Measurements from ENCODE around the gene HSPD1. TPM values are rescaled to one million over a fixed set of nuclear protein-coding genes. Genes with fewer than 3 reads are reported as not detected.
A peak's percentile ranks its signal among the peaks of the same experiment; 100 is the strongest.
"Not testable (repeated sequence)": the region's sequence is repeated elsewhere in the genome, so short reads cannot be mapped to it uniquely, and the experiment has no call there.

The HSPD1 gene
- total RNA-seq, 2 experiments from 2014 or later = 227 to 229 TPM

DNA sequence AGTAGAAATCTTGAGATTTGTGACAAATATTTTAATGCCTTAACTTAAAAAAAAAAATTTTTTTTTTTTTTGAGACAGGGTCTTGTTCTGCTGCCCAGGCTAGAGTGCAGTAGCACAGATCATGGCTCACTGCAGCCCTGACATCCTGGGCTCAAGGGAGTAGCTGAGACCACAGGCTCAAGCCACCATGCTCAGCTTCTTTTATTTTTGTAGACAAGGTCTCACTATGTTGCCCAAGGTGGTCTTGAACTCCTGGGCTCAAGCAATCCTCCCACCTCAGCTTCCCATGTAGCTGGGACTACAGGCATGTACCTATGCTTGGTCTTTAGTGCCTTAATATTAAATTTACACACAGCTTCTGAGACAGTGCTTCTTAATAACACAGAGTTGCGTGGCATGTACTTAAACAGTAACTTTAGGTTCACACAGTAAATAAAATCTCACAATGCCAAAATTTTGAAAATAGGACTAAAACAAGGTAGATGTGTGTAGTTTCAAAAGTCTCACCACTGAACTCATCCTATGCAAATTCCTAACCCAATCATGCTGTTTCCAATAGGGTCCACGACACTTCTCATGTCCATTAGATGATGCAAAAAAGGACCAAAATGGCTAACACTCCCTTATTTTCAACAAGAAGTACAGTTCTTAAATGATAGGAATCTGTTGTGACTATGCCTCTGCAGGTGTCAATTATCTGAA, 4.1 kb downstream of the HSPD1 start:
- Mint-ChIP-seq H3K4me3 (peak overlapping the region; percentile 17), H3K27me3 (no peaks in the 10 kb centered on the region), H3K36me3 (ENCODE audit: low read depth) (peaks cover 64% of the 10 kb centered on the region), H3K4me1 (peaks cover 47% of the 10 kb centered on the region), H3K9me3 (no peaks in the 10 kb centered on the region), H3K27ac (peak overlapping the region; percentile 97)
- no peak for DNase-seq
- POLR2A ChIA-PET = interaction anchor here (0.7 to 9.0 kb wide), 4 partner anchors 19 to 63 kb away, joined by 4 to 275 read pairs (median 60); partner anchors contain the start of genes COQ10B, MOB4 and SF3B1
- CTCF ChIA-PET = interaction anchor here (0.6 kb wide), 1 partner anchor 17 kb away, joined by 4 read pairs; no protein-coding TSS in a partner anchor

DNA sequence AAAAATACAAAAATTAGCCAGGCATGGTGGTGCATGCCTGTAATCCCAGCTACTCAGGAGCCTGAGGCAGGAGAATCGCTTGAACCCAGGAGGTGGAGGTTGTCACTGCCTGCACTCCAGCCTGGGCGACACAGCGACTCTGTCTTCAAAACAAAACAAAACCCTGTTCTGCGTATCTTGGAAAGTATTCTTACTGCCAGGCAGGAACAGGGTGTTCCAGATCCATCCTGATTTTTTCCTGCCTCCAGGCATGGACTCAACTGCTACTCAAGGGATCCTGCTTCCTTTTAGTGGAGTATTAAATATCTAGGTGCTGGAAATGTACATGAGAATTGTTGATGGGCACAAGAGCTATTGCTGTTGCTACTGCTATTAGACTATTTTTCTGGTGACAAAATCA, 12.3 kb downstream of the HSPD1 start:
- CTCF ChIA-PET = no interaction called here
- POLR2A ChIA-PET = interaction anchor here (1.6 to 2.0 kb wide), 2 partner anchors 11 to 14 kb away, joined by 3 to 8 read pairs; no protein-coding TSS in a partner anchor
- H3K4me3 Mint-ChIP-seq = no peak overlapping the region
- peaks cover 7% of the 10 kb centered on the region for H3K4me1 Mint-ChIP-seq
- no peak overlapping the region for H3K27ac Mint-ChIP-seq
- H3K9me3 Mint-ChIP-seq = peaks cover 13% of the 10 kb centered on the region
- H3K27me3 Mint-ChIP-seq = no peaks in the 10 kb centered on the region
- peaks cover 88% of the 10 kb centered on the region for H3K36me3 Mint-ChIP-seq (ENCODE audit: low read depth)
- DNase-seq = no peak

DNA sequence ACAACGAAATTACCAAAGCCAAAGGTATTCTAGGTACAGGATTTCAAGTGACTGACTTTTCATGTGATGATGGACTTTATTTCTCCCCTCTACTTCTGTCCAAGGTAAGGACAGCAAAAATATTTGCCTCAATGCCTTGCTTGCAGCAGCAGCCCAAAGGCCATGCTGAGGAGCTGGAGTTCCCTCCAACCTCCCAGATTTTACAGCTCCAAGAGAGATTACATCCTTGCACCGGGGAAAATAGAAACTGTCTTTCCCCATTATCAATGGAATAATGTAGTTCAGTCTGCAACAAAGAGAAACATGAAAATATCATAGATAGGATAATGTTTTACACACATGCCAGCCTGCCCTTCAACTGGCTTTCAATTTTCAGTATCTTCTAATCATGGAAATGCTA, 13.5 kb downstream of the HSPD1 start:
- CTCF ChIA-PET = no interaction called here
- Mint-ChIP-seq H3K27ac (no peak overlapping the region), H3K4me1 (peaks cover 7% of the 10 kb centered on the region), H3K9me3 (peaks cover 13% of the 10 kb centered on the region), H3K36me3 (ENCODE audit: low read depth) (peaks cover 90% of the 10 kb centered on the region), H3K4me3 (no peak overlapping the region), H3K27me3 (no peaks in the 10 kb centered on the region)
- POLR2A ChIA-PET = no interaction called here
- no peak for DNase-seq

DNA sequence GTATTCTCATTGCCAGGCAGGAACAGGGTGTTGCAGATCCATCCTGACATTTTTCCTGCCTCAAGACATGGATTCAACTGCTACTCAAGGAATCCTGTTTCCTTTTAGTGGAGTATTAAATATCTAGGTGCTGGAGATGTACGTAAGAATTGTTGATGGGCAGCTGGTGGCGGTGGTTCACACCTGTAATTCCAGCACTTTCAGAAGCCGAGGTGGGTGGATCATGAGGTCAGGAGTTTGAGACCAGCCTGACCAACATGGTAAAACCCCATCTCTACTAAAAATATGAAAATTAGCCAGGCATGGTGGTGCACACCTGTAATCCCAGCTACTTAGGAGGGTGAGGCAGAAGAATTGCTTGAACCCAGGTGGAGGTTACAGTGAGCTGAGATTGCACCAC, 15.4 kb downstream of the HSPD1 start:
- not testable (repeated sequence) for H3K27ac Mint-ChIP-seq, H3K4me3 Mint-ChIP-seq, DNase-seq, H3K4me1 Mint-ChIP-seq, H3K27me3 Mint-ChIP-seq
- ChIA-PET POLR2A (interaction anchor here (1.1 to 1.9 kb wide), 2 partner anchors 9 to 14 kb away, joined by 3 to 8 read pairs; partner anchors contain the start of gene HSPD1), CTCF (interaction anchor here (0.6 to 0.7 kb wide), 2 partner anchors 63 to 317 kb away, joined by 3 to 4 read pairs; no protein-coding TSS in a partner anchor)
- Mint-ChIP-seq H3K9me3 (peaks cover 13% of the 10 kb centered on the region), H3K36me3 (ENCODE audit: low read depth) (peaks cover 83% of the 10 kb centered on the region)

DNA sequence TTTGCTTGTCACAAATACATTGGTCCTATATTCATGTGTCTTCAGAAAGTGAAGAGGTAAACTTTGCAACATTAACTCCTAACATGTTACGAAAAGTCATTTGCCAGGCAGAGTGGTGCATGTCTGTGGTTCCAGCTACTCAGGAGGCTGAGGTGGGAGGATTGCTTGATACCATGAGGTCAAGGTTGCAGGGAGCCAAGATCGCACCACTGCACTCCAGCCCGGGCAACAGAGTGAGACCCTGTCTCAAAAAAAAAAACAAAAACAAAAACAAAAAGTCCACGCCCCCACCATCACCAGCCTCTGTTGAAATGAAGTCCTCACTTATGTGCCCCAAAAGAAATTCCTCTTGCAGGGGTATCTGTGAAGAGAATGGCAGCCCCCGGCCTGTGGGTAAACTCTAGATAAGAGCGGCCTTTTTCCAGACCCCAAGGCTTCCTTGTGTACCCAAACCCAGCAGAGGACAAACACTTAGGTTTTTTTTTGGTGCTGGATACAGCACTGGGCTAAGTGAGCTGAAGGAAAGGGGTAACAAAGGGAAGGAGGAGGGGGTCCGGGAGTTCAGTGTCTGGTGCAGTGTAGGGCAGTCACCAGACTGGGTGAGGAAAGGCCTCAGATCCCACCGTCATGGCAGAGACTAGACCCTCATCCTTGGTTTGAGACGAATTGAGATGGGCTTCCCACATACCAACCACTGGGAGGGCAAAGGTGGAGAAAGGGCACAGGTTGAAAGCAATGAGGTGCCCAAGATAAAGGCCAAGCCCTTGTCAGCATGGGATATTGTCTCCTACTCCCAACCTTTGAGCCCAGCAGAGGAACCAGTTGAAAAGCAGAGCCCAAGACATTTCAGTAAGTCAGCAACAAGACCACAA, 19.2 kb downstream of the HSPD1 start:
- Mint-ChIP-seq H3K27ac (no peak overlapping the region), H3K9me3 (peaks cover 9% of the 10 kb centered on the region), H3K27me3 (no peaks in the 10 kb centered on the region), H3K4me3 (no peak overlapping the region), H3K36me3 (ENCODE audit: low read depth) (peaks cover 63% of the 10 kb centered on the region), H3K4me1 (peaks cover 14% of the 10 kb centered on the region)
- no peak for DNase-seq
- POLR2A ChIA-PET = interaction anchor here (1.0 to 1.1 kb wide), 2 partner anchors 12 to 19 kb away, joined by 4 read pairs; partner anchors contain the start of gene HSPD1
- CTCF ChIA-PET = no interaction called here

DNA sequence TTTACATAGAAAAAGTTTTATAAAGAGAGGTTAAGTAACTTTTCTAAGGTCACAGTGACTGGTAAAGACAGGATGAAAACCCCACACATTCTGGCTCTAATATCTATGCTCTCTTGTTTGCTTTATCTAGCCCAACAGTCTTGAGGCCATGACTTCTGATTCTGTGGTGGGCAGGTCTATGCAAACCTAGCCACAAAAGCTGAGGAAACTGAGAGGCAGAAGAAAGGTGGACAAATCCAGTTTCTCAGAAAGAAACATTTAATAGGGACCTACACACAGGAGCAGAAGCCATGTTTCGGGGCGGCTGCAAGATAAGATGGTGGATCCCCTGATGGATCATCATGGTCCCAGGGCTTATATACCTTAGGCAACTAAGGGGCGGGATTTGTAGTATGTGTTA, 21.8 kb downstream of the HSPD1 start:
- H3K27me3 Mint-ChIP-seq = no peaks in the 10 kb centered on the region
- CTCF ChIA-PET = no interaction called here
- H3K27ac Mint-ChIP-seq = no peak overlapping the region

DNA sequence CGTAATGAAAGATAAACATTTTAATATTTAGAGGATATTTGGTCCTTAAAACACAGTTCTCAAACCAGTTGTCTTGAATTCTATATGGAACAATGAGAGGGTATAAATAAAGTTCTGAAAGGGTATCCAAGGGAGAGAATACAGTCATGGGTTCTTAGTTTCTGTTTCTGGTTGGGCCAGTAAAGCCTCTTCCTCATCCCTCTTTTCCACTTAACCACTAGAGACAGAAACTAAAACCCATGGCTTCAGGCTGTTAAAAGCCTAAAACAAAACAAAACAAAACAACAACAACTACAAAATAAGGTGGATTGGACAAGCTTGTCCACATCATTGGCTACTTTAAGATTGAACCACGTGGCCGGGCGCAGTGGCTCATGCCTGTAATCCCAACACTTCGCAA, 27.5 kb downstream of the HSPD1 start:
- peaks cover 47% of the 10 kb centered on the region for H3K36me3 Mint-ChIP-seq (ENCODE audit: low read depth)
- POLR2A ChIA-PET = no interaction called here

More for the DNA sequence above, 21.8 kb downstream of the HSPD1 start:
- POLR2A ChIA-PET = interaction anchor here (1.0 to 2.2 kb wide), 2 partner anchors 12 to 43 kb away, joined by 3 to 11 read pairs; partner anchors contain the start of gene SF3B1
- no peak for DNase-seq
- Mint-ChIP-seq H3K9me3 (no peaks in the 10 kb centered on the region), H3K36me3 (ENCODE audit: low read depth) (peaks cover 60% of the 10 kb centered on the region), H3K4me3 (no peak overlapping the region), H3K4me1 (peaks cover 14% of the 10 kb centered on the region)

DNA sequence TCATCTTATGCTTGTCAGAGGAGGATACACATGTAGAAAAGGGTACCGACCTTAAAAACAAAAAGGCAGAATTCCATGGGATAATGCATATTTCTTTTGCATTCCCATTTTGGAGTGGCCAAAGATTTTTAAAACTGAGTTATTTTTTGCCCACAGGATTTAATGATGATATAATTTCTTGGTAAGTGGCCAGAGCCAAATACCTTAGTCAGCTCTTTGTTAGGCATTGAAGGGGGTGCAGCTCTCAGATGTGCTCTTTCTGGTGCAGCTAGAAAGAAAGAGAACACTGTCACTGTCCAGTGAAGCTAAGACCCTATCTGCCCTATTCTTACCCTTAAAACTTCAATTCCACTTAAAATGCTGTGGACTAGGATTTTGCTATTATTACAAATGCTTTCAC, 35.5 kb downstream of the HSPD1 start:
- Mint-ChIP-seq H3K36me3 (ENCODE audit: low read depth) (peaks cover 47% of the 10 kb centered on the region), H3K27me3 (no peaks in the 10 kb centered on the region), H3K9me3 (no peaks in the 10 kb centered on the region), H3K4me3 (no peak overlapping the region), H3K4me1 (peaks cover 10% of the 10 kb centered on the region), H3K27ac (no peak overlapping the region)
- ChIA-PET CTCF (interaction anchor here (1.0 to 1.1 kb wide), 2 partner anchors 11 to 38 kb away, joined by 3 read pairs; partner anchors contain the start of gene COQ10B), POLR2A (interaction anchor here (1.2 to 2.1 kb wide), 3 partner anchors 11 to 36 kb away, joined by 3 to 7 read pairs (median 4); partner anchors contain the start of genes COQ10B, HSPD1 and HSPE1)
- no peak for DNase-seq

More for the DNA sequence above, 27.5 kb downstream of the HSPD1 start:
- Mint-ChIP-seq H3K27ac (no peak overlapping the region), H3K9me3 (no peaks in the 10 kb centered on the region), H3K4me1 (peaks cover 5% of the 10 kb centered on the region), H3K4me3 (no peak overlapping the region), H3K27me3 (no peaks in the 10 kb centered on the region)
- CTCF ChIA-PET = interaction anchor here (1.5 kb wide), 1 partner anchor 66 kb away, joined by 4 read pairs; no protein-coding TSS in a partner anchor
- DNase-seq = no peak

DNA sequence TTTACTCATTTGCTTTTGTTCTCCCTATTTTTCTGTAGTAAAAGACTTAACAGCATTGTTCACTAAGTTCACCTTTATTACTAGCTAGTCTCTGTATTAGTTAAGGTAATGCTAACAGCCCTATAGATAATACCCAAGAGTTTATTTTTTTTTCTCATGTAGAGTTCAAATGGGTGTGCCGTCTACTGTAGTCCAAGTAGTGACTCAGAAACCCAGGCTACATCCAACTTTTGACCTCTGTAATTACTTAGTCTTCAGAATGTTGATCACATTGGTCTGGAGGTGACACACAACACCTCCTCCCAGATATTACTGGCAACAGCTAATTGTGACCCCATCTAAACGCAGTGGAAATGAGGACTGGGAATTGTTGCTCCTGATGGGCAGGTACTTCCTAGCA, 38.6 kb downstream of the HSPD1 start:
- Mint-ChIP-seq H3K36me3 (ENCODE audit: low read depth) (peaks cover 40% of the 10 kb centered on the region), H3K4me1 (peaks cover 19% of the 10 kb centered on the region), H3K27ac (no peak overlapping the region), H3K4me3 (no peak overlapping the region), H3K27me3 (no peaks in the 10 kb centered on the region), H3K9me3 (no peaks in the 10 kb centered on the region)
- POLR2A ChIA-PET = no interaction called here
- no peak for DNase-seq
- CTCF ChIA-PET = no interaction called here

DNA sequence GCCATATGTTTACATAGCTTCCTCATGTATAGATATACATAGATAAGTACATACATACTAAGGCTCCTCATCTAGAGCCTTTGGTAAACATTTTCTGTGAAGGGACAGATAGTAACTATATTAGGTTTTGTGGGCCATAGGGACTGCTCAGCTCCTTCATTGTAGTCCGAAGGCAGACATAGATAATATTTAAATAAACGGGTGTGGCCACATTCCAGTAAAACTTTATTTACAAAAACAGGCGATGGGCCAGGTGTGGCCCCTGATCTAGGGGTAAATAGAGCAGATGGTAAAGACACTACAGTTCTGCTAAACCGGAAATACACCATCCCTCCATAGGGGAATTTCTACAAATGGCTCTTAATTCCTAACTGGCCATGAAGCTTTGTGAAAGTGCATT, 39.0 kb downstream of the HSPD1 start:
- ChIA-PET CTCF (no interaction called here), POLR2A (no interaction called here)
- H3K27ac Mint-ChIP-seq = no peak overlapping the region
- H3K4me1 Mint-ChIP-seq = peaks cover 22% of the 10 kb centered on the region
- peaks cover 40% of the 10 kb centered on the region for H3K36me3 Mint-ChIP-seq (ENCODE audit: low read depth)
- no peak overlapping the region for H3K4me3 Mint-ChIP-seq
- no peaks in the 10 kb centered on the region for H3K27me3 Mint-ChIP-seq
- no peak for DNase-seq
- no peaks in the 10 kb centered on the region for H3K9me3 Mint-ChIP-seq

DNA sequence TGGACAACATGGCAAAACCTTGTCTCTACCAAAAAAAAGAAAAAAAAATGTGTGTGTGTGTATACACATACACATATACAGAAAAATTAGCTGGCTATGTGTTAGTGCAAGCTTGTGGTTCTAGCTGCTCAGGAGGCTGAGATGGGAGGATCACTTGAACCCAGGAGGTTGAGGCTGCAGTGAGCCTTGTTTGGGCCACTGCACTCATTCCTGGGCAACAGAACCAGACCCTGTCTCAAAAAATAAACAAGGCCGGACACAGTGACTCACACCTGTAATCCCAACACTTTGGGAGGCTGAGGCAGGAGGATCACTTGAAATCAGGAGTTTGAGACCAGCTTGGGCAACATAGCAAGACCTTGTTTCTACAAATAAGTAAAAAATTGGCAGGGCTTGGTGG, 44.2 kb downstream of the HSPD1 start:
- Mint-ChIP-seq H3K4me3 (no peak overlapping the region), H3K9me3 (no peaks in the 10 kb centered on the region), H3K4me1 (peaks cover 47% of the 10 kb centered on the region), H3K36me3 (ENCODE audit: low read depth) (peaks cover 18% of the 10 kb centered on the region), H3K27ac (no peak overlapping the region), H3K27me3 (no peaks in the 10 kb centered on the region)
- POLR2A ChIA-PET = interaction anchor here (0.9 to 7.2 kb wide), 3 partner anchors 21 to 656 kb away, joined by 3 to 176 read pairs (median 24); partner anchors contain the start of genes GTF3C3, HSPD1, HSPE1 and SF3B1
- DNase-seq = no peak
- CTCF ChIA-PET = no interaction called here

DNA sequence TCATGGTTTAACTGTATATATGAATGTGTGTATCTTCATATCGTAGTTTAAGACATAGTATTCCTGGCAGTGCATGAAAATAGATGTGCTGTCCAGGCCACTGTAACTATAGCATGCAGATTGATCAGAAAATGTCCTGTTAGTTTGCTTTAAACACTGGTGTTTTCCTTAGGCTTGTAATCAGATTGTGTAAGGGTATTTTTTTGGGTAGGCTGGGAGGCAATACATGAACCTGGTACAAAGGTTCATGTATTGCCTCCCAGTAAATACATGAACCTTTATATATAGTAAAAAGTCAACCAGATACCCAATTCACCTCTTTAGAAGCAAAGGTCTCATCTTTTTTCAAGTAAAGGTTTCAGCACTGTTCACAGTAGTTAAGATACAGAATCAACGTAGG, 44.7 kb downstream of the HSPD1 start:
- Mint-ChIP-seq H3K9me3 (no peaks in the 10 kb centered on the region), H3K27ac (peak overlapping the region; percentile 99), H3K27me3 (no peaks in the 10 kb centered on the region), H3K36me3 (ENCODE audit: low read depth) (peaks cover 16% of the 10 kb centered on the region), H3K4me3 (peak overlapping the region; percentile 96), H3K4me1 (peaks cover 47% of the 10 kb centered on the region)
- no peak for DNase-seq
- CTCF ChIA-PET = no interaction called here
- POLR2A ChIA-PET = interaction anchor here (4.9 to 7.2 kb wide), 2 partner anchors 20 to 45 kb away, joined by 24 to 176 read pairs; partner anchors contain the start of genes HSPD1, HSPE1 and SF3B1
